ENCODE data around the gene IL31. TPM values are rescaled to one million over a fixed set of nuclear protein-coding genes. Genes with fewer than 3 reads are reported as not detected.

Gene IL31
- total RNA-seq, 1 donor from 2014 or later = not detected

- no peak overlapping the region for H3K4me3 ChIP-seq (ENCODE audit: low read depth, low read length)
- TF ChIP-seq, protein P1, sequence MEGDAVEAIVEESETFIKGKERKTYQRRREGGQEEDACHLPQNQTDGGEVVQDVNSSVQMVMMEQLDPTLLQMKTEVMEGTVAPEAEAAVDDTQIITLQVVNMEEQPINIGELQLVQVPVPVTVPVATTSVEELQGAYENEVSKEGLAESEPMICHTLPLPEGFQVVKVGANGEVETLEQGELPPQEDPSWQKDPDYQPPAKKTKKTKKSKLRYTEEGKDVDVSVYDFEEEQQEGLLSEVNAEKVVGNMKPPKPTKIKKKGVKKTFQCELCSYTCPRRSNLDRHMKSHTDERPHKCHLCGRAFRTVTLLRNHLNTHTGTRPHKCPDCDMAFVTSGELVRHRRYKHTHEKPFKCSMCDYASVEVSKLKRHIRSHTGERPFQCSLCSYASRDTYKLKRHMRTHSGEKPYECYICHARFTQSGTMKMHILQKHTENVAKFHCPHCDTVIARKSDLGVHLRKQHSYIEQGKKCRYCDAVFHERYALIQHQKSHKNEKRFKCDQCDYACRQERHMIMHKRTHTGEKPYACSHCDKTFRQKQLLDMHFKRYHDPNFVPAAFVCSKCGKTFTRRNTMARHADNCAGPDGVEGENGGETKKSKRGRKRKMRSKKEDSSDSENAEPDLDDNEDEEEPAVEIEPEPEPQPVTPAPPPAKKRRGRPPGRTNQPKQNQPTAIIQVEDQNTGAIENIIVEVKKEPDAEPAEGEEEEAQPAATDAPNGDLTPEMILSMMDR (conservative IDR thresholded peaks at IDR 0.05; ENCODE audit: low read depth, low read length) = no peak
- no peak for DNase-seq (ENCODE audit: low read depth)
These were observed 40.6 kb downstream of the IL31 start for GRCh38 chr12:122133192-122133950.

GRCh38 chr12:122130150-122130549 is 43.9 kb downstream of the IL31 start:
- TF ChIP-seq, protein P1 (conservative IDR thresholded peaks at IDR 0.05; ENCODE audit: low read depth, low read length) = no peak
- H3K4me3 ChIP-seq (ENCODE audit: low read depth, low read length) = no peak overlapping the region
- DNase-seq (ENCODE audit: low read depth) = no peak

- H3K4me3 ChIP-seq (ENCODE audit: low read depth, low read length) = no peak overlapping the region
- TF ChIP-seq, protein P1 (conservative IDR thresholded peaks at IDR 0.05; ENCODE audit: low read depth, low read length) = no peak
- no peak for DNase-seq (ENCODE audit: low read depth)
These were observed 44.9 kb downstream of the IL31 start for GRCh38 chr12:122129131-122129530.

GRCh38 chr12:122128481-122128880 is 45.5 kb downstream of the IL31 start:
- H3K4me3 ChIP-seq (ENCODE audit: low read depth, low read length) = no peak overlapping the region
- TF ChIP-seq, protein P1 (conservative IDR thresholded peaks at IDR 0.05; ENCODE audit: low read depth, low read length) = no peak
- no peak for DNase-seq (ENCODE audit: low read depth)

GRCh38 chr12:122127839-122128238 is 46.2 kb downstream of the IL31 start:
- no peak for DNase-seq (ENCODE audit: low read depth)
- TF ChIP-seq, protein P1 (conservative IDR thresholded peaks at IDR 0.05; ENCODE audit: low read depth, low read length) = no peak
- H3K4me3 ChIP-seq (ENCODE audit: low read depth, low read length) = no peak overlapping the region

DNA sequence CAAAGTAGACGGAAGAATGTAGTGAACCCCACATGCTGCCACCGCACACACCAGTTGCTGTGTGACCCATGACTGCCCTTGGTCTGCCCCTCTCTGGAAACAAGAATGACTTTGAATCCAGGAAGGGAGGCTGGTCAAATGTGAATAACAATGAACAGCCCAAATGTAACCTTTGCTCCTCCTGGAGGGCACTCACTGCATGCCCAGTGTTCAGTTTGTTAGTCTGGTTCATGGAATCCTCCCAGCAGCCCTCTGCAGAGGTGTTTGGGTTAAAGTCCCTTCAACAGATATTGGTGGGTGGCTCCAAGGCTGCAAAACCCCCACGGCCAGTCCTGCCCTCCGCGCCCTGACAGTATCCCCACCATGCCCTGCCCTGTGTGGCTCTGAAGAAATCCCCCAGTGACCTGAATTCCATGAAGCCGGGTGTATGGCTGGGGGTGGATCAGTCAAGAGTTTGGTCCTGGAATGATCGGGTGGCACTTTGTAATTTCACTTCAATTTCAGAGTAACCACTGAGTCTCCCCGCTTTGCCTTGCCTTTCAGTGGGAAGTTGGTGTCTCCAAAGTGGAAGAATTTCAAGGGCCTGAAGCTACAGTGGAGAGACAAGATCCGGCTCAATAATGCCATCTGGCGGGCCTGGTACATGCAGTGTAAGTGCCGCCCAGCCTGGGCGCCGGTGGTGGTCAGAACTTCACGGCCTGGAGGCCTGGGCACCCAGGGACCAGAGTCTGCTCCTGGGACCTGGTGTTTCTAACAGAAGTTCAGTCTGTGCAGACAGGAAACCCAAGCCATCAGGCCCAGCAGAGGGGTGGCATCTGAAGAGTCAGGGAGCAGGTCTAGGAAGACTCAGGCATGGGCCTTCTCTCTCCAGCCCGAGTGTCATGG is 47.1 kb downstream of the IL31 start:
- no peak for DNase-seq (ENCODE audit: low read depth)
- TF ChIP-seq, protein P1 (conservative IDR thresholded peaks at IDR 0.05; ENCODE audit: low read depth, low read length) = peak; percentile 64
- H3K4me3 ChIP-seq (ENCODE audit: low read depth, low read length) = no peak overlapping the region
